GM13977 (cell line): ENCODE results near the gene RASGRF1.
"Not testable (repeated sequence)": the region's sequence is repeated elsewhere in the genome, so short reads cannot be mapped to it uniquely, and the experiment has no call there.

Experiments used
- DNase-seq: peaks from one replicate; pipeline ENCODE4 v3.0.0; 2012; ENCODE audit warnings: low spot score
- in situ Hi-C: fragments of 300-500 bp; cut with MboI; formaldehyde crosslinking; loops from one replicate; pipeline ENCODE4 v1.12.0; 2022; ENCODE audit warnings: low sequenced_read_pairs, low pct_unique_long_range_greater_than_20kb, mixed read lengths, inconsistent platforms; ENCODE audit not compliant: unreplicated experiment
- TF ChIP-seq, protein P1 (sequence below): IDR thresholded peaks from 2 replicates; pipeline ENCODE4 v1.5.1; 2012; ENCODE audit warnings: mild to moderate bottlenecking, control low read depth; ENCODE audit not compliant: insufficient read depth; ENCODE audit errors: extremely low read depth, missing control alignments

Gene RASGRF1

DNA sequence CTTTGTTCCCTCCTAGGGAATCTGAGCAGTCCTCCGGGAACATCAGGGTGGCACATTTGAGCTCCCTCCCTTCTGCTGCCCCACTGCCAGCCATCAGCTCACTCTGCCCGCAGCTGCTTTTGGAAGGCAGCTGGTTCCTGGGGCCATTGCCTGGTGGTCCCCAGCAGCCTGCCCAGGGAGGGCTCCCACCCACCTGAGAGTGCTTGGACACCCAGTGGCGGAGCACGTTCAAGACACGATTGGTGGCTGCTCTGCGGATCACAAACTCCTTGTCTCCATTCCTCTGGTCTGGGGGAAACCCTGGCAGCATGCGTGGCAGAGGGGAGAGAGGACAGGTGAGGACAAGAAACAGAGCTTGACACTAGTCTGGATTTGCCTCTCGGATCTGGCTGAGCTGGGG, 92.1 kb downstream of the RASGRF1 start:
- TF ChIP-seq, protein P1, sequence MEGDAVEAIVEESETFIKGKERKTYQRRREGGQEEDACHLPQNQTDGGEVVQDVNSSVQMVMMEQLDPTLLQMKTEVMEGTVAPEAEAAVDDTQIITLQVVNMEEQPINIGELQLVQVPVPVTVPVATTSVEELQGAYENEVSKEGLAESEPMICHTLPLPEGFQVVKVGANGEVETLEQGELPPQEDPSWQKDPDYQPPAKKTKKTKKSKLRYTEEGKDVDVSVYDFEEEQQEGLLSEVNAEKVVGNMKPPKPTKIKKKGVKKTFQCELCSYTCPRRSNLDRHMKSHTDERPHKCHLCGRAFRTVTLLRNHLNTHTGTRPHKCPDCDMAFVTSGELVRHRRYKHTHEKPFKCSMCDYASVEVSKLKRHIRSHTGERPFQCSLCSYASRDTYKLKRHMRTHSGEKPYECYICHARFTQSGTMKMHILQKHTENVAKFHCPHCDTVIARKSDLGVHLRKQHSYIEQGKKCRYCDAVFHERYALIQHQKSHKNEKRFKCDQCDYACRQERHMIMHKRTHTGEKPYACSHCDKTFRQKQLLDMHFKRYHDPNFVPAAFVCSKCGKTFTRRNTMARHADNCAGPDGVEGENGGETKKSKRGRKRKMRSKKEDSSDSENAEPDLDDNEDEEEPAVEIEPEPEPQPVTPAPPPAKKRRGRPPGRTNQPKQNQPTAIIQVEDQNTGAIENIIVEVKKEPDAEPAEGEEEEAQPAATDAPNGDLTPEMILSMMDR, result no peak
- in situ Hi-C loops, result no loop called here
- no peak for DNase-seq

DNA sequence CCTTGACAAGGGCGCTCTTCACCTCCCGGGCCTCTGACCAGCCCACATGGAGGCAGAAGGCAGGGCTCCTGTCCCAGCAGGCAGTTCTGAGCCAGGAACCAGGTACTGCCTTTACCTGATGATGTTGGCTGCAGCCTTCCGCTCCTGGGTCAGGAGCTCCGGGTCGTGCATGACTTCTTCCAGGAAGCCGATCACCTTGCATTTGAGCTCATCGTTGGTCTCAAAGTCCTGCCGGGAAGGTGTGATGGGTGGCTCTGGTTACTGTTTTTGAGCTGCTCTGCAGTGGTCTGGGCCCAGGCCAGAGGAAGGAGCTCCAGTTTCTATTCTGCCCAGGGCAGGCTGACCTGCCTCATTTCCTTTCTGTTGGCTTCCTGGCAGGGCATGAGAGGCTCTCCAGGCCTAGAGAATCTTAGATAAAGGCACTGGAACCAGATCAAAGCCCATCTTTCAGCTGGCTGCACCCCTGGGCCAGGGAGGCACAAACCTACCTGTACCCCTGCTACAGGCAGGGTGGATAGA, 92.5 kb downstream of the RASGRF1 start:
- DNase-seq, result no peak
- in situ Hi-C loops, result no loop called here
- TF ChIP-seq, protein P1, result no peak

DNA sequence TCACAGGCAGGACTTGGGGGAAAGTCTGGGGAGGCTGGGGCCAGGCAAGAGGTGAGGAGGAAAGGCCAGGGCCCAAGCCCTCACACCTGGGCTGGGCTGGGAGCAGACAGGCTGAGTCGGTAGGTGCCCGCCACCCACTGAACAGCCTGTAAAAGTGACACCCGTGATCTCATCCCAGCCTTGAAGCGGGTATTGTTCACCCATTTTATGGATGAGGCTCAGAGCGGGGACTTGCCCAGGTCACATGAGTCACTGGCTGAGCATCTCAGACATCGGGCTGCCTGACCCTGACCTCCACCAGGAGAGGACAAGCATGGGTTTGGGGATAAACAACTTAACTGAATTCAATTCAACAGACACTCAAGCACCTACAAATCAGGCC, 93.7 kb downstream of the RASGRF1 start:
- DNase-seq, result no peak
- in situ Hi-C loops, result no loop called here
- TF ChIP-seq, protein P1, result no peak

DNA sequence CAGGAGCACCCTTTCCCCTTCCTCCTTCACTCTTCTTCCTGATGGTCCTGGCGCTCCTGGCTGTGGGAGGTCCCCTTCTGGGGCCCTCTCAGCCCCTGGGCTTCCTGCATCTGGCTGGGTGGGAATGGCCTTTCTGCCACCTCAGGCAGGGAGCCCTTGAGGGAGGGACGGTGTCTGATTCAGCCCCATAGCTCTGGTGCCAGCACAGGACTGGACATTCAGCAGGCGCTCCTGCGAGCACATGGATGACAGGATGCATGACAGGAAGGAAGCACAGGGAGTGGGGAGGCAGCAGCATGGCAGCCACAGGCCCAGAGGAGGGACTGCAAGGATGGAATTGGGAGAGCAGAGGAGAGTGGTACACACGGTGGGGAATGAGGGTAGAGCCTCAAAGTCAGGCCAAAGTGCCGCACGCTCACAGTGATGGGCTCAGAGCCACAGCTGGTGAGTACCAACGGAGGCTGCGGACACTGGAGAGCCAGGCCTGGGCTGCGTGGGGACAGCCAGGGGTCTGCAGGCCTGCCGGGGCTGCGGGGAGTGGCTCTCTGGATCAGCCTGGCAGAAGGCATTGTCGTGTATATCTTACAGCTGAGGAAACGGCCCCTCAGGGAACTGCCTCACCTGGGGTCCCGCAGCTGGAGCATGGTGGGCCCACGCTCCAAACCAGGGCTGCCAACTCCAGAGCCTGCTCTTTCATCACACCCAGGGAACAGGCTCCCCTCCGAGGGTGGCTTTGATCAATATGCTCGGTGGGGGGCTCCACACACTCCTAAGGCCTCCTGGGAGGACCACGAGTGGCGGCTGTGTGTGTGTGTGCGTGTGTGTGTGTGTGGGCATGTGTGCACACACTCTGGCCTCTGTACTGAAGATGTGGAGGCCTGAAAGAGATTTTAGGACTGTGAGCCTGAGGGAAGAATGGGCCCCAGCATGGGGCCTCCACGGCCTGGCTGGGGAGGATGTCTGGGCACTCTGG, 94.4 kb downstream of the RASGRF1 start:
- in situ Hi-C loops, result no loop called here
- TF ChIP-seq, protein P1, result no peak
- no peak for DNase-seq

DNA sequence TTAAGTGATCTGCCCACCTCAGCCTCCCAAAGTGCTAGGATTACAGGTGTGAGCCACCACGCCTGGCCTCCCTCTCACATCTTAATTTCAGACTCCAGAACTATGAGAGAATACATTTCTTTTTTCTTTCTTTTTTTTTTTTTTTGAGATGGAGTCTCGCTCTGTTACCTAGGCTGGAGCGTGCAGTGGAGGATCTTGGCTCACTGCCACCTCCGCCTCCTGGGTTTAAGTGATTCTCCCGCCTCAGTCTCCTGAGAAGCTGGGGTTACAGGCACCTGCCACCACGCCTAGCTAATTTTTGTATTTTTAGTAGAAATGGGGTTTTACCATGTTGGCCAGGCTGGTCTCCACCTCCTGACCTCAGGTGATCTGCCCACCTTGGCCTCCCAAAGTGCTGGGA, 95.4 kb downstream of the RASGRF1 start:
- DNase-seq, in situ Hi-C loops: not testable (repeated sequence)

DNA sequence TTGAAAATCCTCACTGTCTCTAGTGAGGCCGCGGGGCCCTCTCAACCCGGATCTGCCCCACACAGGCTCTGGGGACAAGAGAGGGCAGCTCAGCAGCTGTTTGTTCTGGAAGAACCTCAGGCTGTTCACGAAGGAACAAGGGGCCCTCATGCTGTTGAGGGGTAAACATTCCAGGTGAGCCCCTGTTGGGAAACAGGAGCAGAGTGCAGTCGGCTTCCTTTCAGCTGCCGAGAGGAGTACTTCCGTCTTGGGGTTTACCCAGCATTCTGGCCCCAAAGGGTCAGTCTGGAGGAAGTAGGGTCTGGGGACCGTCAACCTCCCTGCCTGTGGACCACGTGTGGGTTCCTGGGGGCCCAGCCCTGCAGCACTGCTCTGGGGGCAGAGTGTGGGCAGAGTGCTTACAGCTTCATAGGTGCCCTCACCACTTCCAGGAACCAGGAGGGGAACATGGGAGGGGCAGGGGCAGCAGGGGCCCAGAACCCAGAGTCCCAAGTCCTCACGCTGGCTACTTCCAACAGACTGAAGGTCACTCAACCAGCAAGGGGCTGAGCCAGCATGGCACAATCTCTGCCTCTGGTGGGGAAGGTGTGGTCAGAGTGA, 96.5 kb downstream of the RASGRF1 start:
- in situ Hi-C loops, result no loop called here
- no peak for DNase-seq
- TF ChIP-seq, protein P1, result no peak

DNA sequence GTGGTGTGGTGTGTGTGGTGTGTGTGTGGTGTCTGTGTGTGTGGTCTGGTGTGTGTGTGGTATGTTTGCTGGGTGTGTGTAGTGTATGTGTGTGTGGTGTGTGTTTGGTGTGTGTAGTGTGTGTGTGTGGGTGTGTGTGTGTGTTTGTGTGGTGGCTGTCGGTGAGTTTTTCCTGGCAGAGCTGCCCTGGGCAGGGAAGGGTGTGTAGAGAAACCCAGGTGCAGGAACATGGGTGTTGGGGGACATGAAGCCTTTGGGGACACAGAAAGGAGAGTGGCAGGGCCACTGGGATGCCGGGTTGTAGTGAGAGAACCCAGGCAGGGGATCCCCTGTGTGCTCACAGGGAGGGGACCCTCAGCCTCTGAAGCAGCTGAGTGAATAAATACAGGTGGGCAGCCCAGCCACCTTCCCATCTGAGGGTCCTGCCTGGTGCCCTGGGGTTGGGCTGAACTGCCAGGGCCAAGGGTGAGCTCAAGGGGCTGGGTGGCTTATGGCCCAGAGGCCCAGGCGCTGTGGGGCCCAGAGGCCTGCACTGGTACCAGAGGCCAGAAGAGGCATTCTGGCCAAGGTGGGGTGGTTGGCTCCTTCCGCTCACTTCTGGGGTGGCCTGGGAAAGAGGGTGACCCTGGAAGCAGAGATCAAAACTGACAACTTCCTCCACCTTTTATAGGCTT, 97.2 kb downstream of the RASGRF1 start:
- TF ChIP-seq, protein P1, result no peak
- DNase-seq, result no peak
- in situ Hi-C loops, result no loop called here
